ENCODE results near the gene TTLL6.
"Not testable (repeated sequence)": the region's sequence is repeated elsewhere in the genome, so short reads cannot be mapped to it uniquely, and the experiment has no call there.

Gene TTLL6

GRCh38 chr17:48722201-48722907 is 94.7 kb downstream of the TTLL6 start, which contains the start of gene PRAC1:
Gene PRAC1, minus strand, starts transcription at chr17:48722518. Its CDS starts 126 bp downstream, at chr17:48722392.
- no peak for DNase-seq

- DNase-seq: no peak
These were observed 96.0 kb downstream of the TTLL6 start for GRCh38 chr17:48721009-48721402.

- DNase-seq: no peak
These were observed 96.6 kb downstream of the TTLL6 start for GRCh38 chr17:48720266-48721008.

GRCh38 chr17:48719642-48720265 is 97.3 kb downstream of the TTLL6 start:
- DNase-seq: no peak

GRCh38 chr17:48718761-48719641 is 98.0 kb downstream of the TTLL6 start:
- no peak for DNase-seq

GRCh38 chr17:48718227-48718760 is 98.7 kb downstream of the TTLL6 start:
- DNase-seq: no peak

GRCh38 chr17:48717367-48718226 is 99.4 kb downstream of the TTLL6 start:
- DNase-seq: no peak

GRCh38 chr17:48716549-48716948 is 100.5 kb downstream of the TTLL6 start:
- not testable (repeated sequence) for DNase-seq

- no peak for DNase-seq
These were observed 101.3 kb downstream of the TTLL6 start for GRCh38 chr17:48715496-48716399.

All from NCI-H2107 (cell line).